ENCODE results near the gene CYGB. TPM values are rescaled to one million over a fixed set of nuclear protein-coding genes. Genes with fewer than 3 reads are reported as not detected.

The CYGB gene
- polyA plus RNA-seq (2012; rRNA removed): 1.7 and 3.7 TPM in 2 replicates
- 1.3 and 3.2 TPM in 2 replicates for polyA plus RNA-seq (2012; cell fraction: cytosol; rRNA removed)
- polyA plus RNA-seq (2012; cell fraction: nucleus; rRNA removed): 1.1 and 1.7 TPM in 2 replicates

DNA sequence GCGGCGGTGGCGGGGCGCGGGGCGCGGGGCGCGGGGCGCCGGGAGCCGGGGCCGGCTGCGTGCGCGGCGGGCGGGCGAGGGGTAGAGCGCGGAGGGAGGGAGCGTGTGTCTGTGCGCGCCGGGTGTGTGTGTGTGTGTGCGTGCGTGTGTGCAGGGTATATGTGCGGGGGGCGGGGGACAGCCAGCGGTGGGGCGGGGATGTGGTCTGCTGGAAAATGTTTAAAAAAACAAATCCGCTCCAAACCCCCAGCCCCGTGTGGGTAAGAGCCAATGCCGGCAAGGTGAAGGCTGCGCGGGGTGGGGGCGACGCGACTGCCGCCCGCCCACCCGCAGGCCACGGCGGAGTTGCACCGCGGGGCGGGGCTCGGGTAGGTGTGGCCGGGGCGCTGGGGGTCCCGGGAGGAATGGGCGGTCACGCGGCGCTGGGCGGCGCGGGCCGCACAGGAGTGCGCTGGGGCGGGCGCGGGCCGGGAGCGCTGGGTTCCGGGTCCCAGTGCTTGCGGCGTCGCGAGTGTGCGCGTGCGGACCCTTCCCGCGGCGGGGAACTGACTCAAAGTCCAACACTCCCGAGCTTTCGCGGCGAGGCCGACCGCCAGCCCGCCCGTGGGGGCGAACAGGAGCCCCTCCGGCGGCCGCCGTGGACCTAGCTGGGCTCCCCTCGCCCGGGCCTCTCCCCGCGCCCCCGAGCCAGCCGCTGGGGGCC lies at the start of gene CYGB:
Gene CYGB, minus strand, starts transcription at position 132 of the 703 bp plus-strand sequence. CDS start 167 bp downstream, outside the sequence.
- POLR2A ChIA-PET: interaction anchor here (1.1 to 11.2 kb wide), 6 partner anchors 7 to 19 kb away, joined by 3 to 245 read pairs (median 4); no protein-coding TSS in a partner anchor
- Histone ChIP-seq H4K20me1 (ENCODE audit: insufficient read depth) (no peaks in the 10 kb centered on the region), H3K4me3 (ENCODE audit: low read depth in 2 of 2, low read length in 1 of 2) (peak within 1 kb of the TSS; percentile 30 to 54; a peak in 3 of 4 replicates), H3K9ac (no peak within 1 kb of the TSS), H3K27ac (ENCODE audit: low read depth in 2 of 2, low read length in 1 of 2) (peak within 1 kb of the TSS in 1 of 2 experiments; percentile 99; a peak in 2 of 4 replicates), H3K36me3 (replicated peaks in 1 of 2; ENCODE audit: control insufficient read depth in 1 of 2, insufficient read depth in 2 of 2, low read length in 1 of 2) (no peaks in the 10 kb centered on the region), H3K79me2 (ENCODE audit: insufficient read depth) (no peaks in the 10 kb centered on the region), H3K9me2 (no peaks in the 10 kb centered on the region), H3K4me1 (ENCODE audit: control insufficient read depth in 1 of 2, insufficient read depth in 2 of 2, low read depth in 1 of 2, low read length in 1 of 2) (peaks cover 0 to 79% of the 10 kb centered on the region in 2 experiments; a peak in 2 of 4 replicates), H3K4me2 (peak within 1 kb of the TSS; percentile 68; the same call in 1 of the 2 replicates), H2AFZ (ENCODE audit: low read depth) (no peak within 1 kb of the TSS), H3K27me3 (ENCODE audit: insufficient read depth) (peaks cover 44% of the 10 kb centered on the region), H3K9me3 (no peaks in the 10 kb centered on the region), H3F3A (replicated peaks; ENCODE audit: insufficient read depth) (peaks cover 3% of the 10 kb centered on the region)
- CTCF ChIA-PET: interaction anchor here (0.5 to 15.7 kb wide), 8 partner anchors 4 to 519 kb away, joined by 3 to 679 read pairs (median 17); partner anchors contain the start of genes CYGB and PRCD
- 22% methylated on average over 53 of the region's 95 CpGs for WGBS (ENCODE audit: low lambda C conversion rate)
- peak; percentile 91 for DNase-seq
- TF ChIP-seq TAF1 (IDR thresholded peaks at IDR 0.05; ENCODE audit: borderline replicate concordance, low read depth, low read length) (no peak), MXI1 (IDR thresholded peaks at IDR 0.05; ENCODE audit: low read depth, low read length) (peak; percentile 29; the same call in 1 of the 2 replicates), NRF1 (IDR thresholded peaks at IDR 0.05; ENCODE audit: low read depth, low read length) (no peak), FOXJ3 (CRISPR knock-in tag; IDR thresholded peaks at IDR 0.05) (no peak), JUND (IDR thresholded peaks at IDR 0.05) (no peak), EZH2phosphoT487 (IDR thresholded peaks at IDR 0.05; ENCODE audit: borderline replicate concordance, low read depth) (0 out of 2 replicates have a peak, but pooled peaks have one; percentile 40), MEF2A (IDR thresholded peaks at IDR 0.05; ENCODE audit: borderline replicate concordance, low read depth) (no peak), FOXM1 (IDR thresholded peaks at IDR 0.05; ENCODE audit: low read depth) (no peak), RCOR1 (IDR thresholded peaks at IDR 0.05; ENCODE audit: low read length) (no peak), SMC3 (IDR thresholded peaks at IDR 0.05; ENCODE audit: low read depth, low read length) (no peak), RXRA (IDR thresholded peaks at IDR 0.05; ENCODE audit: borderline replicate concordance, low read depth) (no peak), RFX5 (IDR thresholded peaks at IDR 0.05; ENCODE audit: low read length) (no peak)
- TF ChIP-seq, protein P1, sequence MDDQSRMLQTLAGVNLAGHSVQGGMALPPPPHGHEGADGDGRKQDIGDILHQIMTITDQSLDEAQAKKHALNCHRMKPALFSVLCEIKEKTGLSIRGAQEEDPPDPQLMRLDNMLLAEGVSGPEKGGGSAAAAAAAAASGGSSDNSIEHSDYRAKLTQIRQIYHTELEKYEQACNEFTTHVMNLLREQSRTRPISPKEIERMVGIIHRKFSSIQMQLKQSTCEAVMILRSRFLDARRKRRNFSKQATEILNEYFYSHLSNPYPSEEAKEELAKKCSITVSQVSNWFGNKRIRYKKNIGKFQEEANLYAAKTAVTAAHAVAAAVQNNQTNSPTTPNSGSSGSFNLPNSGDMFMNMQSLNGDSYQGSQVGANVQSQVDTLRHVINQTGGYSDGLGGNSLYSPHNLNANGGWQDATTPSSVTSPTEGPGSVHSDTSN (IDR thresholded peaks at IDR 0.05): no peak
- TF ChIP-seq, protein P2, sequence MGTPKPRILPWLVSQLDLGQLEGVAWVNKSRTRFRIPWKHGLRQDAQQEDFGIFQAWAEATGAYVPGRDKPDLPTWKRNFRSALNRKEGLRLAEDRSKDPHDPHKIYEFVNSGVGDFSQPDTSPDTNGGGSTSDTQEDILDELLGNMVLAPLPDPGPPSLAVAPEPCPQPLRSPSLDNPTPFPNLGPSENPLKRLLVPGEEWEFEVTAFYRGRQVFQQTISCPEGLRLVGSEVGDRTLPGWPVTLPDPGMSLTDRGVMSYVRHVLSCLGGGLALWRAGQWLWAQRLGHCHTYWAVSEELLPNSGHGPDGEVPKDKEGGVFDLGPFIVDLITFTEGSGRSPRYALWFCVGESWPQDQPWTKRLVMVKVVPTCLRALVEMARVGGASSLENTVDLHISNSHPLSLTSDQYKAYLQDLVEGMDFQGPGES (IDR thresholded peaks at IDR 0.05; ENCODE audit: low read depth, low read length): no peak
- TF ChIP-seq, protein P3, sequence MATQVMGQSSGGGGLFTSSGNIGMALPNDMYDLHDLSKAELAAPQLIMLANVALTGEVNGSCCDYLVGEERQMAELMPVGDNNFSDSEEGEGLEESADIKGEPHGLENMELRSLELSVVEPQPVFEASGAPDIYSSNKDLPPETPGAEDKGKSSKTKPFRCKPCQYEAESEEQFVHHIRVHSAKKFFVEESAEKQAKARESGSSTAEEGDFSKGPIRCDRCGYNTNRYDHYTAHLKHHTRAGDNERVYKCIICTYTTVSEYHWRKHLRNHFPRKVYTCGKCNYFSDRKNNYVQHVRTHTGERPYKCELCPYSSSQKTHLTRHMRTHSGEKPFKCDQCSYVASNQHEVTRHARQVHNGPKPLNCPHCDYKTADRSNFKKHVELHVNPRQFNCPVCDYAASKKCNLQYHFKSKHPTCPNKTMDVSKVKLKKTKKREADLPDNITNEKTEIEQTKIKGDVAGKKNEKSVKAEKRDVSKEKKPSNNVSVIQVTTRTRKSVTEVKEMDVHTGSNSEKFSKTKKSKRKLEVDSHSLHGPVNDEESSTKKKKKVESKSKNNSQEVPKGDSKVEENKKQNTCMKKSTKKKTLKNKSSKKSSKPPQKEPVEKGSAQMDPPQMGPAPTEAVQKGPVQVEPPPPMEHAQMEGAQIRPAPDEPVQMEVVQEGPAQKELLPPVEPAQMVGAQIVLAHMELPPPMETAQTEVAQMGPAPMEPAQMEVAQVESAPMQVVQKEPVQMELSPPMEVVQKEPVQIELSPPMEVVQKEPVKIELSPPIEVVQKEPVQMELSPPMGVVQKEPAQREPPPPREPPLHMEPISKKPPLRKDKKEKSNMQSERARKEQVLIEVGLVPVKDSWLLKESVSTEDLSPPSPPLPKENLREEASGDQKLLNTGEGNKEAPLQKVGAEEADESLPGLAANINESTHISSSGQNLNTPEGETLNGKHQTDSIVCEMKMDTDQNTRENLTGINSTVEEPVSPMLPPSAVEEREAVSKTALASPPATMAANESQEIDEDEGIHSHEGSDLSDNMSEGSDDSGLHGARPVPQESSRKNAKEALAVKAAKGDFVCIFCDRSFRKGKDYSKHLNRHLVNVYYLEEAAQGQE (IDR thresholded peaks at IDR 0.05; ENCODE audit: low read depth, low read length): no peak
- TF ChIP-seq, protein P4, sequence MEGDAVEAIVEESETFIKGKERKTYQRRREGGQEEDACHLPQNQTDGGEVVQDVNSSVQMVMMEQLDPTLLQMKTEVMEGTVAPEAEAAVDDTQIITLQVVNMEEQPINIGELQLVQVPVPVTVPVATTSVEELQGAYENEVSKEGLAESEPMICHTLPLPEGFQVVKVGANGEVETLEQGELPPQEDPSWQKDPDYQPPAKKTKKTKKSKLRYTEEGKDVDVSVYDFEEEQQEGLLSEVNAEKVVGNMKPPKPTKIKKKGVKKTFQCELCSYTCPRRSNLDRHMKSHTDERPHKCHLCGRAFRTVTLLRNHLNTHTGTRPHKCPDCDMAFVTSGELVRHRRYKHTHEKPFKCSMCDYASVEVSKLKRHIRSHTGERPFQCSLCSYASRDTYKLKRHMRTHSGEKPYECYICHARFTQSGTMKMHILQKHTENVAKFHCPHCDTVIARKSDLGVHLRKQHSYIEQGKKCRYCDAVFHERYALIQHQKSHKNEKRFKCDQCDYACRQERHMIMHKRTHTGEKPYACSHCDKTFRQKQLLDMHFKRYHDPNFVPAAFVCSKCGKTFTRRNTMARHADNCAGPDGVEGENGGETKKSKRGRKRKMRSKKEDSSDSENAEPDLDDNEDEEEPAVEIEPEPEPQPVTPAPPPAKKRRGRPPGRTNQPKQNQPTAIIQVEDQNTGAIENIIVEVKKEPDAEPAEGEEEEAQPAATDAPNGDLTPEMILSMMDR (IDR thresholded peaks at IDR 0.05): no peak

Data from SK-N-SH (cell line).